HG02759 (cell line): Measurements from ENCODE around the gene ULK4.
A peak's percentile ranks its signal among the peaks of the same experiment; 100 is the strongest.
"Not testable (repeated sequence)": the region's sequence is repeated elsewhere in the genome, so short reads cannot be mapped to it uniquely, and the experiment has no call there.

ENCODE experiments used
- ATAC-seq: cut with Tn5 transposase; IDR thresholded peaks from one replicate; pipeline ENCODE4 v1.9.1; 2021; ENCODE audit warnings: mild to moderate bottlenecking, moderate library complexity; ENCODE audit not compliant: unreplicated experiment

Gene ULK4

GRCh38 chr3:41592753-41593510 lies 369.0 kb downstream of the ULK4 start:
- no peak for ATAC-seq

- ATAC-seq: no peak
These were observed 378.9 kb downstream of the ULK4 start for GRCh38 chr3:41583014-41583413.

DNA sequence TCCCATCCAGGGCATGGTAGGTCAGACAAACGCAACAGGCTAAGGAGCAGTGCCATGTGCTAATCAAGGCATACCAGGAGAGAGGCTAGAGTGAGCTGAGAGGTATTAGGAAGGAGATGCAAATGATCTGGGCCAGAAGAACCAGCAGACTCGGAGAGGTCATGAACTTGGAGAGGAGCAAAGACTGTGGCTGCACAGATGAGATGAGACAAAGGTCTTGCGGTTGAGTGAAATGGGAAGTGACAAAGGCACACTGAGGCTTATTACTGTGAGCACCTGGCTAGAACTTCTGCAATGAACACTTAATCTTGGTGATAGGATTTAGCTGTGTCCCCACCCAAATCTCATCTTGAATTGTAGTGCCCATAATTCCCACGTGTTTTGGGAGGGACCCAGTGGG lies 380.2 kb downstream of the ULK4 start:
- peak; percentile 95 for ATAC-seq

DNA sequence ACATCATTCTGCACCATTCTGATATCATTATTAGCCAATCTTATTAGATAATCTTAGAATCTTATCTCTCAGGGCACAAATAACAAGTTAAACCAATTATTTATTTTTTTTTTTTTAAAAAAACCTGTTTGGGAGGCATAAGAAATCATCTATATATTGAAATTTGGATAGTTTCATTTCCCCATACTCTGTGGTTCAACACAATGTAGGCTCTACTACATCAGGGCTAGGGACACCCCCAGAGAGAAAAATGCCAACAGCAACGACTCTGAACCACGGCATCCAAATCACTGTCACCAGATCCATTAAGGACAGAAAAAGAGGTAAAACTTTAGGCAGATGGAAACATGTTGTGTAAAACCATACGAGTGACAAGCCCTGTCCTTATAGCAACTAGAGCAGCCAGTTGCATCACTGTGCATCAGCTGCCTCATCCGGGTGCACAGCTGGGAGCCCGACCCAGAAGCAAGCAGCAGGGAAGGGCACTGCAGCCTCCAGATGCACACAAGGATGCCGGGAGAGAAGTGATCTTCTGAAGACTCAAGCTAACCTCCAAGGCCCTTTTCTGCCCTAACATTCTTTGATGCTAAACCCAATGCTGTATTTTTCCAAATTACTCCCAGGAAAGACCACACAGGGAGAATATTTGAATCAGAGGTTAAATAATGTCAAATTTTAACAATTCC lies 381.5 kb downstream of the ULK4 start:
- no peak for ATAC-seq

- ATAC-seq: no peak
These were observed 382.0 kb downstream of the ULK4 start for GRCh38 chr3:41579861-41580260.

GRCh38 chr3:41578798-41579197 lies 383.1 kb downstream of the ULK4 start:
- no peak for ATAC-seq

DNA sequence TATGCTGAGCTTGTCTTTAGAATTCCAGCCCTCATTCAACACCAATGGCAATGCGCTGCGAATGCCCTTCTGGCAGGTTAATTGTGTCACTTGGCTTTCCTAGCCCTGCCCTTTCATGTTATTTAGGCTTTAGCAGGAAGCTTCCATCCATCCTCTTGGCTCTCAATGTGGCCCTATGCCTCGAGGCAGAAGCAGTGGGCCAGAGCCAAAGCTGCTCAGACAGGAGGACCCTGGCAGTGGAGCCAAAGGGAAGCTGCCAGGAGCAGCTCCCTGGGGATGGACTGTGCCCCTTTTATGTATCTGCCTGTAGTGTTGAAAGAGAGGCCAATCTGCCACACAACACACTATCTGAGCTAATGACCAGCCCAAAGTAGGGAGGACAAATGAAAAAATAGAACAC lies 386.2 kb downstream of the ULK4 start:
- ATAC-seq: no peak

DNA sequence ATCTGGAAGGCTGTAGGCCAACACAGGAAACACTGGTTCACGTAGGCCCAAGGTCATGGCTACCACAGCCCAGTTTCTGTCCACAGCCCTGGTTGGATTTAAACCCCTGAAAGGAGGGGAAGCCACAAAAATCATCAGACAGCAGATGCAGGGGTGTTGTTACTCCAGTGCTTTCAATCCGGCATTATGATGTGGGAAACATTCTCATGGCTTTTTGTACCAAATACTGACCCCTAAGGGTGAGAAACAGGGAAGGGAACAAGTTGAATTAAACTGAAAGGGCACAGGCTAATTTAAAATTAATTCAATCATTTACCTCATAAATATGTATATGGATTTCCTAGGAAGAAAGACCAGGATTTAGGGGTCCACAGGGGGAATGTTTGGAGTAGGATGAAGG lies 387.0 kb downstream of the ULK4 start:
- no peak for ATAC-seq

DNA sequence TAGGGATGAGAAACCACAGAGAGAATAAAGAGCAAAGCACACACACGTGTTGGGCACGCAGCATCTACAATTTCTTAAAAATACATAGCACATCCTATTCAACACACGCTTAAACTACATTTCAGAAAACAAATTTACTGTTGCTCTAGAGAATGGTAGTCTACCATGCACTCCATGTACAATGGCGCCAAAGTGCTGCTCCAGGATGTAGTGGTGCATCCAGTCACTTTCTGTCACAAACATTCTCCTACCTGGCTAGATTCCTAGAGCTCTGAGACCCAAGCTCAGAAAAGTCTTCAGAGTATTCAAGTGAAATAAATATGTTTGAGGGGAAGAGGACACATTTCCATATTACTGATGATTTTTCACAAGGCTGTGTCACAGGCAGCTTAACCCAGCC lies 388.3 kb downstream of the ULK4 start:
- ATAC-seq: no peak

- no peak for ATAC-seq
These were observed 389.8 kb downstream of the ULK4 start for GRCh38 chr3:41572092-41572491.

GRCh38 chr3:41569632-41570305 lies 392.1 kb downstream of the ULK4 start:
- no peak for ATAC-seq

- no peak for ATAC-seq
These were observed 395.9 kb downstream of the ULK4 start for GRCh38 chr3:41565948-41566514.

- no peak for ATAC-seq
These were observed 396.9 kb downstream of the ULK4 start for GRCh38 chr3:41565003-41565402.

DNA sequence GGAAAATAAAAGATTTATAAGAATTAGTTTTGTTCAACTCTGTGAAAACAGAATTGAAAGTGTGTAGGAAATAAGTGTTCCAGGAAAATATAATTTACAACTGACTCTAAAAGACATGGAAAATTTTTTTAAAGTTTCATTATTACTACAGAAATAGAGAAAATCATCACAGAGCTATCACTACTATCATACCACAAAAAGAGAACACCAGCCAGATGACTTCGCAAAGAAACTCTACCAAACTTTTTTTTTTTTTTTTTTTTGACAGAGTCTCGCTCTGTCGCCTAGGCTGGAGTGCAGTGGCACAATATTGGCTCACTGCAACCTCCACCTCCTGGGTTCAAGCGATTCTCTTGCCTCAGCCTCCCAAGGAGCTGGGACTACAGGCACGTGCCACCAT lies 405.7 kb downstream of the ULK4 start:
- not testable (repeated sequence) for ATAC-seq

GRCh38 chr3:41532976-41533375 lies 428.9 kb downstream of the ULK4 start:
- ATAC-seq: no peak

DNA sequence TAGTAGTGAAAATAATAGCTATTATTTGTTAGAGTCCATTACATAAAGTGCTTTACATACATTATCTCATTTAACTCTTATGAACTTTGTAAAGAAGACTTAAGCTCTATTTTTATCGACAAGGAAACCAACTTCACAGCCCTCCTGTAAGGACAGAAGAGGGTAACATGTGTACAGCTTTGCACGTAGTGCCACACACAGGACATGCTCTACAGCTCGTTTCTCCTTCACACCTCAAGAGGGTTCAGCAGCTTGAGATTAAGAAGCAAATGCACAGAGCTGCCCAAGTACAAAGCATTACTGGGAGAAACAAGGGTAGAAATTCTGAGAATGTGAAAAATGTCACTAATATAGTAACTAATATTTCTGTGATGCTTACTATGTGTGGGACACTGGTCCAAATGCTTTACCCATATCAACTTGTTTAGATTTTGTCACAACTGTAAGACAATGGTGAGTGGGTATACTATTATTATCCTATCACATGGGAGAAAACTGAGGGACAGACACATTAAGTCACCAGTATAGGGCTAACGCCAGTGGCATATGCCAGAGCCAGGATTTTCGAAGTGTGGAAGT lies 434.8 kb downstream of the ULK4 start:
- no peak for ATAC-seq

- no peak for ATAC-seq
These were observed 436.4 kb downstream of the ULK4 start for GRCh38 chr3:41525303-41526064.

- no peak for ATAC-seq
These were observed 438.0 kb downstream of the ULK4 start for GRCh38 chr3:41523897-41524296.

GRCh38 chr3:41522612-41523011 lies 439.3 kb downstream of the ULK4 start:
- peak; percentile 73 for ATAC-seq

DNA sequence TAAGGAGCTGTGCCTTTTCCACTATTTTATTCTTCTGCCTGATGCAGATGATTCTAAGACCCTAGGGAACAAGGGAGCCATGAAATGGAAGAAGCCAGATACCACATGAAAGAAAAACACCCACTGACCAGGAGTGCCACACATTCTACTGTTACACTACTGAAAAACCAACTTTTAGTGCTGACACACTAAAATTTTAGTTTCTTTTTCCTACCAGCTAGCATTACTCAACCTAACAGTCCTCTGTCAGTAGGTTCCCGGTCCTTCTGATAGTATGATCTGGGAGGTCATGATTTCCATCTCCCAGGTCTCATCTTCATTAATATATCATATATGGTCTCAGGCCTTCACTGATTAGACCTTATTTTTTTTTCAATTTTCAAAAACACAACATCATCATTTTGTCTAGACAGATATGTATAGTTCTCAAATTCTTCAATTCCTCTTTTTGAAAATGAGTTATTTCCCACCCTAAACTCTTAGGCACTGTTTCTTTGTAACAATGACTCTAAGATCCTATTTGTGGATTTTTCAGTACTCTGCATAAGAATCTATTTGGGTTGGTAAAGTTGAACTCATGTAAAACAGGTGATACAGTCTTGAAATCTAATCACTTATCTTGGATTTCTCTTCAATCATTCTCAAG lies 440.8 kb downstream of the ULK4 start:
- ATAC-seq: no peak
